LNCAP (cell line): Measurements from ENCODE around the gene ANKRD11.

Experiments used
- CTCF ChIP-seq: fragments of 450-650 bp; IDR thresholded peaks from 2 replicates; pipeline ENCODE4 v1.5.1; 2017; ENCODE audit warnings: mild to moderate bottlenecking

ANKRD11 gene

GRCh38 chr16:89279666-89280481, 210.5 kb downstream of the ANKRD11 start:
- no peak for TF ChIP-seq CTCF

DNA sequence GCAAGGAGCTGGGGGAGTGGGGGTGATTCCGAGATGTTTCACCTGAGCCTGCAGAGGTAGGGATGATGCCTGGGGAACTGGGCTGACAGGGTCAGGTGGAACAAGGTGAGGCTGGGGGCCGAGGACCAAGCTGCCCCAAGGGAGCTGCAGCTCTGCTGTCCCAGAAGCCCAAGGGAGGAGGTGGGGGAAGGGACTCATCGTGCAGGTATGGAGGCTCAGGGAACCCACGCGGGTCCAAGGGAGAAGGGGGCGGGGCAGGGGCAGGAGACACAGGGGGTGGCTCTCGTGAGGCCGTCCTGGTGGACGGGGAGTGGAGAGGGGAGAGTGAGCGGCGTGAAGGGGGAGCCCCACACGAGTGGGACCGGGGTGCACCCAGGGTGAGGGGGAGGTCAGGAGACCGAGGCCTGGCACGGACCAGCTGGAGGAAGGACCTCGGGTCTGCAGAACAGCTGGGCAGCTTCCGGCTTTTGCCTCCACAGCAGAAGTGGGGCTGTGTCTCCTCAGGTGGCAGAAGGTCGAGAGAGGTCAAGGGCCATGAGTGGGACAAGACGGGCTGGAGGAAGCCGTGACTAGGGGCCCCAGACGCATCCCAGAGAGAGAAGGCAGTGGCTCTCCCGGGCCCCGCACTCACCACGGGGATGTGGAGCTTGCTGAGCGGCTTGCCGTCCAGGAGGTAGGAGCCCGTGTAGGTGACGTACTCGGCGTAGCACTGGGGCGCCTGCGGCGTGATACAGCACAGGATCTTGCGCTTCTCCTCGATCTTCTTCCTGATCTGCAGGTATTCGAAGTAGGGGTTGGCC, 211.7 kb downstream of the ANKRD11 start:
- no peak for TF ChIP-seq CTCF

- TF ChIP-seq CTCF: no peak
Measured at GRCh38 chr16:89277641-89278341, 212.6 kb downstream of the ANKRD11 start.

DNA sequence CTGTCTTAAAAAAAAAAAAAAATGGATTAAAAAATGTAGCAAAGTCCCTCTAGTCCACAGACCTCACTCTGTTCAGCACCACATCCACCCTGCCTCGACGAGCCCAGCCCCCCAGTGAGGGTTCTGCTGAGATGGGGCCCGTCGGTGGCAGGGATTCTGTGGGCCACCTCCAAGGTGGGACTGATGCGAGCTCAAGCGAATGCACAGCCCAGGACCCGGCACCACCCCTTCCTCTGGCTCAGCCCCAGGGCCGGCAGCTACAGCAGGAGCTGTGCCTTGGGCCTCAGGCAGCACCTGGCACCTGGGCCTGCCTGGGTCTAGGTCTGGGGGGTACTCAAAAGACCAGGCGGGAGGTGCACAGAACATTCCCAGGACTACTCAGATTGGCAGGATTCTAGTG, 213.3 kb downstream of the ANKRD11 start:
- TF ChIP-seq CTCF: no peak

DNA sequence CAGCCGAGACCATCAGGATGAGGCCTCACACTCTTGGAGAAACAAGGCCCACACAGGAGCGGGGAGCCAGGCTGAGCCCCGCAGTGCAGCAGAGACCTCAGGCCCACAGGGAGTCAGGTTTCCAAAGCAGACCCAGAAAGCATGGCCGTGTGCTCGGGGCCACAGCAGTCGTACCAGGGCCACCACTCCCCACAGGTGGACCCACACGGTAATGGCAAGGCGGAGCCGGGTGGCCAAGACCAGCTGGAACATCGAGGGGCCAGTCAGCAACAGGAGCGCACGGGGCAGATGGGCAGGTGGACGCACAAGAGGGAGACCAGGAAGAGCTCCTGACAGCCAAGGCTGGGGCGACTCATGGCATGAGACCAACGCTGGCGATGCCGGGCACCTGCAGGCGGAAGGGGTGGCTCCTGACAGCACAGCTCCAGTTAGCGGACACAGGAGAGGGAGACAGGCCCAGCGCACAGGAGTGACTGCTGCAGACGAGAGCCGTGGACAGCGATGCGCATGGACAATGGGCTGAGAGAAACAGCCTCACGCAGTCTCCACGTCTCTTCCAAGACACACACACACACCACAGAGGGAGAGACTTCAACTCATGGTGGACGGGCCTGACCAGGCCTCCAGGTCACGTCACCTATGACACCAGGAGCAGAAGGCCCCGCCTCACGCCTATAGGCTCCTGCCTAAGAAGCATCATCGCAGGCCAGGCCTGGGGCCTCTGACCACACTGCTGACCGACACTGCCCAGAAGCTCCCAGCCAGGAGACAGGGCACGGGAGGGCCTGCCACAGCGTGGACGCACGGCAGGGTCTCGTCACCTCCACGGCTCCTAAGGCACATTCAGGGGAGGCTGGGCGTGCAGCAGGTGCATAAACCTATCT, 214.3 kb downstream of the ANKRD11 start:
- TF ChIP-seq CTCF: no peak

- TF ChIP-seq CTCF: no peak
Measured at GRCh38 chr16:89275284-89275584, 215.1 kb downstream of the ANKRD11 start.
